ENCODE data around the gene PCED1B. TPM values are rescaled to one million over a fixed set of nuclear protein-coding genes. Genes with fewer than 3 reads are reported as not detected.

Gene PCED1B
- total and polyA plus RNA-seq, 3 donors from 2014 or later: 30.0 to 56.1 (median 47.2) TPM

DNA sequence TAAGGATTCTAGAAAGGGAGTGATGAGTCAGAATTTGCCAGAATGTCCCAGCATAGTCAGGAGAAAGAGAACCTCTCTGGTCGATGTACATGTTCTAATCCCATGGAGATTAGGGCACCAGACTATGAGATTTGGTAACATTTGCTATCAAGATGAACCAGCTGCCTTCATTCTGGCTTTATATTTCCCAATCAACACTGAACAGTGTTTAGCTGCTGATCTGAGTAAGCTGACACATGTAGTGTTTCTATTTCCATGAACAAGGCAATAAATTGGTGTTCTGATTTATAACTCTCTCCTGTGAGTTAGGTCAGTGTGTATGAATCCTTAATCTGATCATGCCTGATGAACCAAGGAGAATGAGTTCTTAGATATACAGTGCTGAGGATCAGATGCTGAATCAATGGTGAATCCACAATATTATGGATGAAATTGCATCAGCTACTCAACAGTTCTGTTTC lies 158.4 kb downstream of the PCED1B start:
- WGBS, 2 donors: 74 to 87% methylated on average over 1 of the region's 1 CpG
- DNase-seq: no peak
- no peak for TF ChIP-seq POLR2A (IDR thresholded peaks at IDR 0.05)
- no peak for TF ChIP-seq CTCF (IDR thresholded peaks at IDR 0.05)
- no peak overlapping the region for H3K27ac ChIP-seq
- H3K27me3 ChIP-seq: no peaks in the 10 kb centered on the region
- intact Hi-C loops (cut with DNase I; ENCODE audit: low total_unique reads): no loop called here
- no peaks in the 10 kb centered on the region for H3K9me3 ChIP-seq
- H3K36me3 ChIP-seq (ENCODE audit: low read depth, missing control alignments): no peaks in the 10 kb centered on the region
- H3K4me3 ChIP-seq: no peak overlapping the region
- H3K4me1 ChIP-seq: no peaks in the 10 kb centered on the region

- intact Hi-C loops (cut with DNase I; ENCODE audit: low total_unique reads): no loop called here
- Histone ChIP-seq H3K9me3 (no peaks in the 10 kb centered on the region), H3K4me1 (no peaks in the 10 kb centered on the region), H3K36me3 (ENCODE audit: low read depth, missing control alignments) (no peaks in the 10 kb centered on the region), H3K4me3 (no peak overlapping the region), H3K27ac (no peak overlapping the region), H3K27me3 (no peaks in the 10 kb centered on the region)
- TF ChIP-seq CTCF (IDR thresholded peaks at IDR 0.05) (no peak), POLR2A (IDR thresholded peaks at IDR 0.05) (no peak)
- no peak for DNase-seq
Observed at GRCh38 chr12:47238669-47239114, 159.3 kb downstream of the PCED1B start.

- Histone ChIP-seq H3K27ac (no peak overlapping the region), H3K4me1 (no peaks in the 10 kb centered on the region), H3K36me3 (ENCODE audit: low read depth, missing control alignments) (no peaks in the 10 kb centered on the region), H3K9me3 (no peaks in the 10 kb centered on the region), H3K4me3 (no peak overlapping the region), H3K27me3 (no peaks in the 10 kb centered on the region)
- TF ChIP-seq POLR2A (IDR thresholded peaks at IDR 0.05) (no peak), CTCF (IDR thresholded peaks at IDR 0.05) (no peak)
- intact Hi-C loops (cut with DNase I; ENCODE audit: low total_unique reads): no loop called here
- WGBS, 2 donors: 94 to 97% methylated on average over 2 of the region's 2 CpGs
- DNase-seq: no peak
Observed at GRCh38 chr12:47242426-47242825, 163.0 kb downstream of the PCED1B start.

DNA sequence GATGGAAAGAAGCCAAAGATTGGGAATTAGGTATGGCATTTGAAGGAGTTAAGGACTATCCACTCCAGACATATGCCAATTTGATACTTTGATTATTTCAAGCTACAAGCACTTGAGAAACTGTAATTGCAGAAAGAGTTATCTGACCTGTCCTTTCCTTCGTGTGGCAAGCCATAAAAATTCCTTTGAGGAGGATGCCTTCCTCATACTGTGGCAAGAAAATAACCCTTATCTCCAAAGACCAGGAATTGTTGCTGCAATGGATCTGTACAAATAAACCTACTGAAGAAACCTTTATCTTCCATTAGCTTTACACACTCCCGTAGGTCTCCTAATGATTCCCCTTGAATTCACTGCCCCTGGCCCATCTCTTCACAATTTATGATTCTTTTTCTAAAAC lies 165.4 kb downstream of the PCED1B start:
- Histone ChIP-seq H3K9me3 (no peaks in the 10 kb centered on the region), H3K27me3 (no peaks in the 10 kb centered on the region), H3K4me1 (no peaks in the 10 kb centered on the region), H3K4me3 (no peak overlapping the region), H3K36me3 (ENCODE audit: low read depth, missing control alignments) (no peaks in the 10 kb centered on the region), H3K27ac (no peak overlapping the region)
- TF ChIP-seq CTCF (IDR thresholded peaks at IDR 0.05) (no peak), POLR2A (IDR thresholded peaks at IDR 0.05) (no peak)
- intact Hi-C loops (cut with DNase I; ENCODE audit: low total_unique reads): no loop called here
- 63 to 67% methylated on average over 2 of the region's 2 CpGs for WGBS, 2 donors
- DNase-seq: no peak

DNA sequence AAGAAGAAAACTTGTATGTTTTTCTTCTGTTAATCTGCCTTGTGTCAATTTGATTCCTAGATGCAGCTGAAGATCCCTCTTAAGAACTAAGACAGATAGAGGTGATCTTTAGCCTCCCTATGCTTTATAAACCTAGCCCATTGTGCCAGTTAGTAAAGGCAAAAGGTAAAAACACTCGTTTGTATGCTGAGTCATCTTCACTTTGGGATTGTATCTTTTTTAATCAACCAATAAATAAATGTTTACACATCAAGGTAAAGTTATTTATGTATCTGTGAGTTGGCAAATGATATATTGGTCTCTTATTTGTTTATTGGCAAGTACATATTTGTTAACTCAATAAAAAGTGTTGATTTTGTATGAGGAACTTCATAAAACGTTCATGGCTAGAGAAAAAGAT lies 166.2 kb downstream of the PCED1B start:
- H3K36me3 ChIP-seq (ENCODE audit: low read depth, missing control alignments): no peaks in the 10 kb centered on the region
- 81 to 87% methylated on average over 2 of the region's 2 CpGs for WGBS, 2 donors
- no peaks in the 10 kb centered on the region for H3K27me3 ChIP-seq
- H3K27ac ChIP-seq: no peak overlapping the region
- no peak for DNase-seq
- intact Hi-C loops (cut with DNase I; ENCODE audit: low total_unique reads): no loop called here
- no peak overlapping the region for H3K4me3 ChIP-seq
- H3K4me1 ChIP-seq: no peaks in the 10 kb centered on the region
- no peak for TF ChIP-seq CTCF (IDR thresholded peaks at IDR 0.05)
- no peak for TF ChIP-seq POLR2A (IDR thresholded peaks at IDR 0.05)
- no peaks in the 10 kb centered on the region for H3K9me3 ChIP-seq

Measured in testis (tissue), 3 donors.